Lower lobe of right lung (tissue), 2 donors: ENCODE data around the gene CELF2. TPM values are rescaled to one million over a fixed set of nuclear protein-coding genes. Genes with fewer than 3 reads are reported as not detected.
A peak's percentile ranks its signal among the peaks of the same experiment; 100 is the strongest.

Experiments used
- ATAC-seq, 2 donors: fragments of 200-7000 bp; cut with Tn5 transposase; one replicate each; pipeline ENCODE4 v1.9.1; 2020 to 2022; ENCODE audit warnings: mild to moderate bottlenecking in 2 of 2, moderate library complexity in 2 of 2
- DNase-seq: peaks from one replicate; pipeline ENCODE4 v3.0.0-alpha.2; 2020
- H3K27ac ChIP-seq: fragments of 200-600 bp; one replicate; pipeline ENCODE4 v1.8.0; 2022
- H3K27me3 ChIP-seq: fragments of 200-600 bp; one replicate; pipeline ENCODE4 v1.8.0; 2022; ENCODE audit warnings: low read depth
- H3K36me3 ChIP-seq: fragments of 200-600 bp; one replicate; pipeline ENCODE4 v1.8.0; 2022; ENCODE audit warnings: mild to moderate bottlenecking
- H3K4me1 ChIP-seq: fragments of 200-600 bp; one replicate; pipeline ENCODE4 v1.8.0; 2022
- H3K4me3 ChIP-seq: fragments of 200-600 bp; one replicate; pipeline ENCODE4 v1.8.0; 2022; ENCODE audit warnings: mild to moderate bottlenecking
- H3K9me3 ChIP-seq: fragments of 200-600 bp; one replicate; pipeline ENCODE4 v1.8.0; 2022
- intact Hi-C: fragments of 100-400 bp; cut with DNase I; formaldehyde crosslinking; loops from one replicate; pipeline ENCODE4 v1.11.0; 2022
- total RNA-seq: library from RNA; stranded (reverse); fragmentation: NEBNext Ultra II Directional; extraction: Animal tissue kit (Norgen Biotek cat#: 25700); gene quantifications from one replicate; pipeline ENCODE4 v1.2.1, GENCODE V29; 2021
- TF ChIP-seq, protein P1 (sequence below): fragments of 200-600 bp; IDR thresholded peaks from one replicate; pipeline ENCODE4 v1.8.0; 2022; ENCODE audit warnings: antibody characterized with exemption, mild to moderate bottlenecking
- donor health status: DM: no; HTN: yes; CAD: no; lungs with severe emphysema.

CELF2 gene
- total RNA-seq, 1 donor from 2014 or later: 106 TPM

DNA sequence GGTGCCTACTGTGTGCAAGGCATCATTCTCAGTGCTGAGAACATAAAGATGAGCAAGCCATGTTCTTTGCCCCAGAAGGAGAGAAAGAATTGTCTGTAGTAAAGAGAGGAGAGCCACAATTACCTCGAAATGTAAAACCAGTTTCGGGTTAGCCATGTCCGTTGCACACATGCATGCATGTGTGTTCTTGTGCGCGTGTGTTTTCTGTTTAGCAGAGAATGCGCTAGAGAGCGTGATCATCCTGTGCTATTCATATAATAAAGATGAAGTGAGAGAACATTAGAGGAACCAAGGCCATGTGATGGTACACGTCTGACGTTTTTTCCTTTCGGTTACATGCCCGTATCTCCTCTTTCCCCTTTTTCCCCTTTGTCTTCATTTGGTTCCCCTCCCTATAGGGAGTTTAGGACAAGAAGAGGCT lies 158.2 kb downstream of the CELF2 start:
- ATAC-seq (peak; percentile 45 to 56), DNase-seq (no peak)
- intact Hi-C loops: no loop called here
- no peaks in the 10 kb centered on the region for H3K27me3 ChIP-seq
- peaks cover 32% of the 10 kb centered on the region for H3K36me3 ChIP-seq
- peak overlapping the region; percentile 22 for H3K4me3 ChIP-seq
- no peaks in the 10 kb centered on the region for H3K9me3 ChIP-seq
- H3K27ac ChIP-seq: peak overlapping the region; percentile 54
- peaks cover 84% of the 10 kb centered on the region for H3K4me1 ChIP-seq
- TF ChIP-seq, protein P1, sequence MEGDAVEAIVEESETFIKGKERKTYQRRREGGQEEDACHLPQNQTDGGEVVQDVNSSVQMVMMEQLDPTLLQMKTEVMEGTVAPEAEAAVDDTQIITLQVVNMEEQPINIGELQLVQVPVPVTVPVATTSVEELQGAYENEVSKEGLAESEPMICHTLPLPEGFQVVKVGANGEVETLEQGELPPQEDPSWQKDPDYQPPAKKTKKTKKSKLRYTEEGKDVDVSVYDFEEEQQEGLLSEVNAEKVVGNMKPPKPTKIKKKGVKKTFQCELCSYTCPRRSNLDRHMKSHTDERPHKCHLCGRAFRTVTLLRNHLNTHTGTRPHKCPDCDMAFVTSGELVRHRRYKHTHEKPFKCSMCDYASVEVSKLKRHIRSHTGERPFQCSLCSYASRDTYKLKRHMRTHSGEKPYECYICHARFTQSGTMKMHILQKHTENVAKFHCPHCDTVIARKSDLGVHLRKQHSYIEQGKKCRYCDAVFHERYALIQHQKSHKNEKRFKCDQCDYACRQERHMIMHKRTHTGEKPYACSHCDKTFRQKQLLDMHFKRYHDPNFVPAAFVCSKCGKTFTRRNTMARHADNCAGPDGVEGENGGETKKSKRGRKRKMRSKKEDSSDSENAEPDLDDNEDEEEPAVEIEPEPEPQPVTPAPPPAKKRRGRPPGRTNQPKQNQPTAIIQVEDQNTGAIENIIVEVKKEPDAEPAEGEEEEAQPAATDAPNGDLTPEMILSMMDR: no peak

DNA sequence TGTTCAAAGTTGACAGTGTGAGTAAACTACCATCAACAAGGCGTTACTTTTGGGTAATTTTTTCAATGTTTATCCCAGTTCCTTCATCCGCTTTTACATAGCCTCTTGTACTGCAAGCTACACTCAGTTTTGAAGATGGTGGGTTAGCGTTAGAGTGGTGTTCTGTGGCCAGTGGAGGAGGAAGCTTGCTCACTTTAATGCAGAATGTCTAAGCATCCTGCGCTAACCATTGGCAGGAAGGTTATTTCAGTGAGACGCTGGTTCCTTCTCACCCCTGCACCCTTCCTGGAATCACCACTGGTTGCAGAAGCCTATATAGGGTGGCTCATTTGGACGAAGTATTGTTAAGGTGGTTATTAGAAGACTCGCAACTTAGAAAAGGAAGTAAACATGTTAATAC lies 159.1 kb downstream of the CELF2 start:
- Histone ChIP-seq H3K27ac (peak overlapping the region; percentile 54), H3K9me3 (no peaks in the 10 kb centered on the region), H3K27me3 (no peaks in the 10 kb centered on the region), H3K36me3 (peaks cover 35% of the 10 kb centered on the region), H3K4me1 (peaks cover 88% of the 10 kb centered on the region), H3K4me3 (peak overlapping the region; percentile 22)
- TF ChIP-seq, protein P1: no peak
- peak; percentile 14 to 34 for ATAC-seq
- intact Hi-C loops: no loop called here
- no peak for DNase-seq

DNA sequence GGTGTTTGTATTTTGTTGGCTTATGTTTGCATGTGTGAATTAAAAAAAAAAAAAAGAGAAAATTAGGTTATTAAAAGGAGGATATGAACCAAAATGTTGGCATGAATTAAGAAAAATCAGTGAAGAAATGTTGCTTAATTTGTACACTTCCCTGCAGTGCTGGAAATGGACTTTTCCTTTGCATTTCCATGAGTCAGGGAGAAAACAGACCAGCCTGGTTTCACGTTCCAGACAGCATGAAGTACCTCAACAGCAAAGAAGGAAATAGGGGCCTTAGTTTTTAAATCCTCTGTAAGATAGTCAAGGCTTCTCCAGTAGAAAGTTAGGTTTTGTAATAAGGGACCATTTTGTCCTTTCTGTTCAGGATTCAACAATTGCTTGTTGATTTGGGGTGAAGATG lies 159.7 kb downstream of the CELF2 start:
- intact Hi-C loops: no loop called here
- Histone ChIP-seq H3K4me1 (peaks cover 90% of the 10 kb centered on the region), H3K27me3 (no peaks in the 10 kb centered on the region), H3K9me3 (no peaks in the 10 kb centered on the region), H3K36me3 (peaks cover 34% of the 10 kb centered on the region), H3K4me3 (peak overlapping the region; percentile 8), H3K27ac (peak overlapping the region; percentile 51)
- no peak for DNase-seq
- no peak for ATAC-seq
- TF ChIP-seq, protein P1: no peak

DNA sequence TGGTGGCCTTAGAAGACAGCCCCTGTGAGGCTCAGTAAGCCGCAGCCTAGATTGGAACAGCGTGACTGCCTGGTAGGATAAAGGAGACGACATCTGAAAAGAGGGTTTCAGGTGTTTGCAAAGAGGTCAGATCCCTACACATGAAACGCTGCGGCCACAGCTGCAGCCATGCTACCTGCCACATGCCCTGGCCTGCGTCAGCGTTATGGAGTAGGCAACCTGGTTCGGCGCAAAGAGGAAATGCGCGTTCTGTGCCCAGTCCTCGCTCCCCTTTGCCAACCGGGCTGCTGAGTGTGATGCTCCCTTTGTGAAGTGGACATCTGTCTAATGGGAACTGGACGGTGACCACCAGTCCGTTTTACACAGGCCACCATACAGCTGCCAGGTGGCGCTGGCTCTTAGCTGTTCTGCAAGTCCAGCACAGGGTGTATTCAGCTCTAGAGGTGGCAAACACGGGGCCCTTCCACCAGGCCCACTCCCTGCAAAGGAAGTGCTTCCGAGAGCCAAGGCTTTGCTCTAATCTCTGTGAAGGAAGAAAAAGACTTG lies 160.3 kb downstream of the CELF2 start:
- no peak for ATAC-seq
- peak overlapping the region; percentile 51 for H3K27ac ChIP-seq
- intact Hi-C loops: no loop called here

DNA sequence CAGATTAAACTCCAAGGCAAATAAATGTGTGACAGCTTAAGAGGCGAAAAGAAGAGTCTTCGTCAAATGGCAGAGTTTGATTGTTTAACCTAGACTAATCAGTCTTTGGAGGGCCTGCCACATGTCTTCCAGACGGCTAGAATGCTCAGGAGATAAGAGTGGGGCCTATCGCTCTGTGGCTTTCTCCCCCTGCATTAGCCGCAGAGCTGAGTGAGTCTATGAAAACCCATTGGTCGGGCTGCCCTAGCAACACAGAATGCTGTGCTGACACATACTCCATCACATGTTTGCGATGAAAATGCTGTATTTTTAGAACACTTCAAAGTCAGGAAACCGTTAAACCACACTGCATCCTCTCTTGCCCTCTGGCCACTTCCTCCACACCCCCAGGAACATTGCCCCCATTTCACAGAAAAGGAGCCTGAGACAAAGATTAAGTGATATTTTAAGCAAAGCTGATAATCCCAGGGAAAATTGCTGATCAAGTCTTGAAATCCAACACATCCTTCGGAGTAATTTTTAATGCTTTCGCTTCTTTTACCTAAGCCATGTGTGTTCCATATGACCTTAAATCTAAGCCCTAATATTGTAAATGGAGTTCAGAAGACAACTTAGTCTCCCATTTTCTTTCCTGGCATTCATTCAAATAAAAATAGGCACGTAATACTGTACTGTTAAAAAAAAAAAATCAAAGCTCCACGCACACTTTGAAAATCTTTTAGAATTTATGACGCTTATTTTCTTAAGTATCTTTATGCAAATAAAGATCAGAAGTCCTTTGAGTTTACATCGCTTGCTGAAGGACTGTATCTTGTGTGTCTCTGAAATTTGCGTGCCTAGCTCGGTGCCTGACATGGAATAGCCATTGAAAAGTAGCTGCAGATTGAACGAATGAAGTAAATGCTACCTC lies 161.2 kb downstream of the CELF2 start:
- Histone ChIP-seq H3K36me3 (peaks cover 29% of the 10 kb centered on the region), H3K4me3 (peak overlapping the region; percentile 15), H3K9me3 (no peaks in the 10 kb centered on the region), H3K27ac (peak overlapping the region; percentile 51), H3K27me3 (no peaks in the 10 kb centered on the region), H3K4me1 (peaks cover 80% of the 10 kb centered on the region)
- intact Hi-C loops: no loop called here
- ATAC-seq: peak; percentile 64 to 82
- TF ChIP-seq, protein P1: no peak
- peak; percentile 61 for DNase-seq

More for the DNA sequence above, 160.3 kb downstream of the CELF2 start:
- Histone ChIP-seq H3K4me1 (peaks cover 88% of the 10 kb centered on the region), H3K27me3 (no peaks in the 10 kb centered on the region), H3K9me3 (no peaks in the 10 kb centered on the region), H3K36me3 (peaks cover 32% of the 10 kb centered on the region), H3K4me3 (peak overlapping the region; percentile 8)
- TF ChIP-seq, protein P1: no peak
- DNase-seq: peak; percentile 51
